Activated CD8-positive, alpha-beta T cell treated with anti-CD3 and anti-CD28 coated beads, Interleukin-2, amount 10 ng/mL, durations not matched to agents 7 days and 5 days (primary cell): ENCODE results near the gene MRPL37. TPM values are rescaled to one million over a fixed set of nuclear protein-coding genes. Genes with fewer than 3 reads are reported as not detected.

Experiments used
- ATAC-seq: fragments of 150-1000 bp; cut with Tn5 transposase; one replicate; pipeline ENCODE4 v1.10.0; 2021; ENCODE audit warnings: moderate library complexity
- CTCF ChIA-PET: fragments of 350-600 bp; sonication (Branson Sonifier 250); formaldehyde crosslinking; loops from one replicate; lab custom pipeline; 2021; ENCODE audit warnings: antibody characterized with exemption; lab: Charles Lee
- POLR2A ChIA-PET: fragments of 350-600 bp; sonication (Branson Sonifier 250); formaldehyde crosslinking; loops from one replicate; lab custom pipeline; 2021; ENCODE audit warnings: antibody characterized with exemption; lab: Charles Lee
- DNase-seq: peaks from one replicate; pipeline ENCODE4 v3.0.0-alpha.2; 2020
- H3K27ac Mint-ChIP-seq: one replicate; pipeline ENCODE4 v1.8.0; 2021; ENCODE audit warnings: mild to moderate bottlenecking, mixed read lengths
- H3K27me3 Mint-ChIP-seq: one replicate; pipeline ENCODE4 v1.8.0; 2021; ENCODE audit warnings: low read depth, mixed read lengths
- H3K36me3 Mint-ChIP-seq: one replicate; pipeline ENCODE4 v1.8.0; 2021; ENCODE audit warnings: low read depth, mixed read lengths
- H3K4me1 Mint-ChIP-seq: one replicate; pipeline ENCODE4 v1.8.0; 2021; ENCODE audit warnings: low read depth, mixed read lengths
- H3K4me3 Mint-ChIP-seq: one replicate; pipeline ENCODE4 v1.8.0; 2021; ENCODE audit warnings: mild to moderate bottlenecking, mixed read lengths
- H3K9me3 Mint-ChIP-seq: one replicate; pipeline ENCODE4 v1.8.0; 2022; ENCODE audit warnings: mixed read lengths; ENCODE audit not compliant: insufficient read depth
- total RNA-seq, 2 experiments: library from RNA; stranded (reverse); gene quantifications; one replicate each; pipeline ENCODE4 v1.2.3, GENCODE V29; 2021

The MRPL37 gene
- total RNA-seq, 2 experiments from 2014 or later, result 115 TPM

DNA sequence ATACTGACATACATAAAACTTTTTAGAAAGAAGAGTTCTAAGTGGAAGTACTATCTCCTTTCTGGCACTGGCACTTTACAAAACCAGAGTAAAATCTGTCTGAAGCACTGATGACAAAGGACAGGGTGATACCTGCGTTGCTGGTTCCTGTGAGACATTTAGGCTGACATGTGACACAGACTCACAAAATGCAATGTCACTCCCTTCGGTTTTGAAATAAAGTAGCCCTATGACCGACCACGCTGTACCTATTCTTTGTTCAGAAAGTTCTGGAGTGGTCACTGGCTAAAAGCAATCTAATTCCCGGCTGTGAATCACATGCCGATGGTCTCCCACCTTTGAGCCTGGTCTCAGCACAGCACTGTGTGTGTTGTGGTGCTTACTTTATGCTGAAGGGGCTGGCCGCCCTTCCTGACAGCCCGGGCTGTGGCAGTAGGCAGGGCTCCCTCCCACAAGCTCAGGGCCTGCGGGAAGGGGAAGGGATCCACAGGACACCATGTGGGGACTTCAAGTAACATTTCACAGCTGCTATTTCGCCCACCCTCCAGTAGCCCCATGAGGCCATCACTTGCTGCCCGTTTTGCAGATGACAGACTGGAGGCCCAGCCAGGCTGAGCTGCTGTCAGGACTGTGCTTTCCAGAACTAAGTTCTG, 48.0 kb downstream of the MRPL37 start:
- ChIA-PET POLR2A (no interaction called here), CTCF (no interaction called here)
- H3K27ac Mint-ChIP-seq, result no peak overlapping the region
- DNase-seq (no peak), ATAC-seq (no peak)
- H3K4me1 Mint-ChIP-seq, result peaks cover 16% of the 10 kb centered on the region
- no peaks in the 10 kb centered on the region for H3K9me3 Mint-ChIP-seq
- no peak overlapping the region for H3K4me3 Mint-ChIP-seq
- H3K36me3 Mint-ChIP-seq, result peaks cover 25% of the 10 kb centered on the region
- no peaks in the 10 kb centered on the region for H3K27me3 Mint-ChIP-seq

DNA sequence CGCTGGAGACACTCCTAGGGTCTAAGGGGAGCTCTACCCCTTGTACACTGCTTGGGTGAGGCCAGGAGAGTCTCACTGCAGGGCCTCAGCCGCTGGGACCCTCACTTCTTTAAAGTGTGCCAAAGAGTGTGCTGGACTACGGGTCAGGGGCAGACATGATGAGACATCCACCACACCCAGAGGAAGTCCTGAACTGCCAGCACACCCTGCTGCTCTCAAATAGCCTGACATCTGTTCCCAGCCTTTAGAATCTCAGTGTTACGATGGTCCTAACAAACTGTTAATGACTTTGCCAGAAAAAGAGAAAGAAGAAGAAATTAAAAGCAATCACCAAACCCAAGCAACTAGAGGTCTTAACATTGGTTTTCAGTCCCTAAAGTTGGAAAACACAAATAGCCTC, 49.0 kb downstream of the MRPL37 start:
- no peaks in the 10 kb centered on the region for H3K9me3 Mint-ChIP-seq
- H3K4me1 Mint-ChIP-seq, result peaks cover 17% of the 10 kb centered on the region
- ATAC-seq, result no peak
- no peak overlapping the region for H3K4me3 Mint-ChIP-seq
- H3K27me3 Mint-ChIP-seq, result no peaks in the 10 kb centered on the region
- CTCF ChIA-PET, result no interaction called here
- POLR2A ChIA-PET, result no interaction called here
- no peak for DNase-seq
- H3K36me3 Mint-ChIP-seq, result peaks cover 23% of the 10 kb centered on the region
- peak overlapping the region; percentile 2 for H3K27ac Mint-ChIP-seq

DNA sequence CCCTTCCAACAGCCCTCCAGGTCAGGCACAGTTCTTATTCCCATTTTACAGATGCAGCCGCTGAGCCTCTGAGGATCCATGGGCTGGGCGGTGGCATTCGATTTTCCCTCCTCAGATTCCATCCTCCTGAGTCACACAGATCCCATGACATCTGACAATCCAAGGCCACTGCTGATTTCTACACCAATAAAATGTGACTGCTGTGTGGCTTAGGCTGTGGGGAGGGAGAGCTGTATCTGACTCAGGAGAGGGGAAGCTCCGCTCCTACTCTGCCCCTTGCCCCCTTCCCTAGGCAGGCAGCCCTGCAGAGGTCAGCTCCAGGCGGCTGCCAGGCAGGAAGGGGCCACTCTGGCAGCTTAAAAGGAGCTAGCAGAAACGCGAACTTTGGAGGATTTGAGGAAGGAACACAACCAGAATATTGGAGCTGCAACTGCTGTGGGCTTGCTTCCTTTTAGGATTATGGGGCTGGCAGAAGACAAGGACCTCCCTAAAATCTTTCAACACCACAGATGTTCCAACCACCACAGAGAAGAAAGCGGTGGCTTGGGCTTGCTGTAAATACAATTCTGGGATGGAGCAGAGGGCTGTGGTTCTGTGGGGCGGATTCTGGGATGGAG, 50.0 kb downstream of the MRPL37 start:
- ATAC-seq, result no peak
- H3K36me3 Mint-ChIP-seq, result peaks cover 19% of the 10 kb centered on the region
- CTCF ChIA-PET, result no interaction called here
- H3K27ac Mint-ChIP-seq, result peak overlapping the region; percentile 69
- no peaks in the 10 kb centered on the region for H3K27me3 Mint-ChIP-seq
- DNase-seq, result no peak
- no peak overlapping the region for H3K4me3 Mint-ChIP-seq
- H3K9me3 Mint-ChIP-seq, result no peaks in the 10 kb centered on the region
- H3K4me1 Mint-ChIP-seq, result peaks cover 21% of the 10 kb centered on the region
- POLR2A ChIA-PET, result no interaction called here

DNA sequence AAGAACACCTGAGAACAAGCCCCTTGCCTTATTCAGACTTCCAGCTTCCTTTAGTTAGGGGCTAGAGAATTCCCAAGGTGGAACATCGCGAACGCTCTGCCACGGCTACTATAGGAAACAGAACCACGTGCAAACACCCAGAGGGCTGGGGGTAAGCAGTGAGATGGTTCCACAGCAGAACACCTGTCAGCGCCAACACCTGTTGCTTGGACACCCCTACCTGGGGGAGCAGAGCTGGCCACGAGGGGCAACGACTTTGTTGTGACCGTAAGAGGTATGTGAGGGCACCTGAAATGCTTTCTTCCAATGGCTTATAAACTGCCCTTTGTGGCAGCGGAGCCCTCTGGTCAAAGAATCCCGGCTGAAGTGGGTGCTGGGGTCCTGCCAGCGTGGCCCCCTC, 50.7 kb downstream of the MRPL37 start:
- H3K4me3 Mint-ChIP-seq, result no peak overlapping the region
- no peaks in the 10 kb centered on the region for H3K9me3 Mint-ChIP-seq
- H3K27ac Mint-ChIP-seq, result no peak overlapping the region
- H3K4me1 Mint-ChIP-seq, result peaks cover 21% of the 10 kb centered on the region
- ChIA-PET POLR2A (no interaction called here), CTCF (no interaction called here)
- DNase-seq, result no peak
- ATAC-seq, result no peak
- peaks cover 19% of the 10 kb centered on the region for H3K36me3 Mint-ChIP-seq
- no peaks in the 10 kb centered on the region for H3K27me3 Mint-ChIP-seq

DNA sequence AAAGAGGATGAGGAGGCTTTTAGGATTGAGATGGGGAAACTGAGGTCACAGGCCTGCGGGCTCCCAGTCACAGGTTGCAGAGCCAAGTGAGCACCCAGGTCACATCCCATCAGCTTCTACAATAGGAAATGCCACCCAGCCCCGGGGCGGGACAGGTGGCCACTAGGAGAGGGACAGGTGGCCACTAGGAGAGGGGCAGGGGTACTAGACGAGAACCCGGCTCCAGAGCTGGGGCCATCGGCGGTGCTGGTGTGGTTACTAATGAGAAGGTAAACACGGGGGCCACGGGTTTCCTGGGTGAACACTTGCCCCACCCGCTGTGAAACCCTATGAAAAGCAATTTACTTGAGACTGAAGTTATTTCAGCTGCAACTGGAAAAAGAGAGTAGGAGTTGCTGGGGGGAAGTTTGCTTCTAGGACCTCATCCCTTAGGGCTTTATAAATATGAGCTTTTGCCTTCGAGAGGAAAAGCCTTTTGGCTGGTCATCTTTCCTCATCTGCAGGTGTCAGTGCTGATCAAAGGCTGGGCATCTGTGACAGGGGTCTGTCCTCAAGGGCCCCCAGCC, 52.5 kb downstream of the MRPL37 start:
- no peaks in the 10 kb centered on the region for H3K9me3 Mint-ChIP-seq
- H3K4me1 Mint-ChIP-seq, result peaks cover 23% of the 10 kb centered on the region
- no peak for DNase-seq
- H3K27ac Mint-ChIP-seq, result peak overlapping the region; percentile 71
- peaks cover 22% of the 10 kb centered on the region for H3K36me3 Mint-ChIP-seq
- ATAC-seq, result no peak
- no peaks in the 10 kb centered on the region for H3K27me3 Mint-ChIP-seq
- H3K4me3 Mint-ChIP-seq, result no peak overlapping the region
- ChIA-PET CTCF (no interaction called here), POLR2A (no interaction called here)

DNA sequence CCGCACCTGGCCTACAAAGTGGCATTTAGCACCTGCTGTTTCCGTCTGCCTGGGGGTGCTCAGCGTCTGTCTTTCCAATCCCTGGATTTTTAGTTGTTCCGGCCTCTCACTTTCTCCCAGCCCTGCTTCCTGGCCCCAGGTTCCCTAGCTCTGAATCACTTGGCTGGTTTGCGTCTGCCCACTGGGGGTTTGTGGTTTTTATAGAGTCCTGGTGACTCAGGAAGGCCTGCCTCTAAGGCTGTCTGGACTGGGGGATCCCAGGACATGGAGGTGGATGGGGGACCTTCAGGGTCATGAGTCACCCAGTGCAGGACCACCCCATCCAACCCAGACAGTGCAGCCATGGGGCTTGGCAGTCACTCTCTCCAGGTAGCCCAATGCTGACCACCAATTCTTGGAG, 53.5 kb downstream of the MRPL37 start:
- DNase-seq (no peak), ATAC-seq (no peak)
- Mint-ChIP-seq H3K27ac (peak overlapping the region; percentile 8), H3K9me3 (no peaks in the 10 kb centered on the region), H3K4me3 (no peak overlapping the region), H3K4me1 (peaks cover 23% of the 10 kb centered on the region), H3K36me3 (peaks cover 24% of the 10 kb centered on the region), H3K27me3 (no peaks in the 10 kb centered on the region)
- ChIA-PET CTCF (no interaction called here), POLR2A (no interaction called here)

DNA sequence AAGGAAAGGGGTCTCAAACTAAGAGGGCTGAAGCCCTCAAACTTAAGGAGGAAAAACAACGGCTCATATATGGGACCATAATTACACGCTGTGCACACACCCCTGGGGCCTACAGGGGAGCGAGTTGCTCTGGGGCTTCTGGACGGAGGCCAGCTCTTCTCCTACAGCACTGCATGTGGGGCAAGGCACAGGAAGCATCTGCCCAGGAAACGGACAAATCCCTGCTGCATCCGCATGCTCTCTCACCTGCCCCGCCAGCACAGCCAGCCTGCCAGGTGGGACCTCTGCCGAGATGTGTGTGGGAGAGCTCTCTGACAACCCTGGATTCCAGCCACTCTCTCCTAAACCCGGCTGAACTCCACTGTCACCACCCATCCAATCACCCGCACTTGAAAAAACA, 54.1 kb downstream of the MRPL37 start:
- no peak for ATAC-seq
- H3K27ac Mint-ChIP-seq, result no peak overlapping the region
- H3K4me1 Mint-ChIP-seq, result peaks cover 23% of the 10 kb centered on the region
- peaks cover 21% of the 10 kb centered on the region for H3K36me3 Mint-ChIP-seq
- POLR2A ChIA-PET, result no interaction called here
- no peaks in the 10 kb centered on the region for H3K9me3 Mint-ChIP-seq
- no peaks in the 10 kb centered on the region for H3K27me3 Mint-ChIP-seq
- CTCF ChIA-PET, result no interaction called here
- H3K4me3 Mint-ChIP-seq, result no peak overlapping the region
- no peak for DNase-seq

DNA sequence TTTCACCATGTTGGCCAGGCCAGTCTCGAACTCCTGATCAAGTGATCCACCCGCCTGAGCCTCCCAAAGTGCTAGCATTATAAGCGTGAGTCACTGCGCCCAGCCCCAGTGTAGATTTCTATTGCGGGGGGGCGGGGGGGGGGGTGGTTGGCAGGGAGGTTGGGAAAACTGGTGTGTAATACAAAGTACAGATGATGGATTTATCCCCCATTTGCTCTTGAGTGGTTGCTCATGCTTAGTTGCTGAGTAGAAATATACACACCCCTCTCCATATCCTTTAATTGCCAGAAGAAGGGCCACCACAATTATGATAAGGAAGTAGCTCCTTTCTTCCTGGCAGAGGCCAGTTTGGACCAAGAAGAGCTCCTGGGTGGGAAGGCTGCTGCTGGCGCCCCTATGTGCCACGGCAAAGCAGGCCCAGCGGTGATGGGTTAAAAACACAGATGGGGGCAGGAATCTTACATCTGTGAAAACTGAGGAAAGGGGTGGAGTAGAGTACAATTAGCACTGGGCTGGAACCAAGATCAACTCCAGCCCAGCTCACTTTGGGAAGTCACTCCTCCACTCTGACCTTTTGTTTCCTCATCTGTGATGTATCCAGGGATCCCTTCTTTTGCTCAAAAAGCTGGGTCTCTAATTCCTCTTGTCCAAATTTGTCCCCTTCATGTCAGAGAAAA, 55.2 kb downstream of the MRPL37 start:
- ChIA-PET CTCF (interaction anchor here (0.8 kb wide), 1 partner anchor 13 kb away, joined by 3 read pairs; no protein-coding TSS in a partner anchor), POLR2A (no interaction called here)
- H3K27ac Mint-ChIP-seq, result no peak overlapping the region
- no peak overlapping the region for H3K4me3 Mint-ChIP-seq
- DNase-seq (no peak), ATAC-seq (no peak)
- H3K36me3 Mint-ChIP-seq, result peaks cover 16% of the 10 kb centered on the region
- H3K4me1 Mint-ChIP-seq, result peaks cover 18% of the 10 kb centered on the region
- H3K9me3 Mint-ChIP-seq, result no peaks in the 10 kb centered on the region
- H3K27me3 Mint-ChIP-seq, result no peaks in the 10 kb centered on the region

DNA sequence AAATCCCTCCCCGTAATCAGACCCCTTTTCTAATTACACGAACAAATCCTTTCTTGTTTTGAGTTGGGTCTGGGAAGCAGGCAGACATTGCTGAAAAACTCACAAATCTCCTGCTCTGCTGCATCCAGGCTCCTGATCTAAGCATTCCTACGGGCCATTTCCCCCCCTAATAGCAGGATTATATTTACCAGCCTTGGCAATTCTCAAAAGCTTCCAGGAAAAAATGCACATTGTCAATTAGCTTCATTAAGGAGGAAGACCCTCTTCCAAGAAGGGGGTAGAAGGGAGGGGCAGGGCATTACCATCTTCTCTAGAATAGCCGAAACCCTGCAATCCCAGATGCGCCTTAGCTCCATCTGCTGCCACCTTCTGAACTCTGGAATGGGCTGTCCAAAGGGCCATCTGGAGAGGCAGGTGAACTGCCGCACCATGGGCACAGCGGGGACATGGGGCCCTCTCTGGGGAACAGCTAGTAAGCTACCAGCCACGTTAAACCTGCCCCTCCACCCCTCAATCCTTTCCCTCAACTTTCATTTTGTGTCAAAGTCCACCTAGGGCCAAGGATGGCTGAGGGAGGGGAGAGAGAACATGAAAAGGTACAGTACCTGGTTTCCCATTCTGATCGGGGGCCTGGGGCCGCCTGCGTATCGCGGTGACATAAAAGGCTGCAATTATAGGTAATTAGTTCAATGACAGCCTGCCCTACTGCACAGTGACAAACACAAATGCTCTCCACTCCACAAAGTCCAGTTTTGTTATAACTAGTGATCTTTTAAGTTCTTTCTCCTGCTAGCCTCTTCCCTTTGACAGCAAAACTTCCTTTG, 56.8 kb downstream of the MRPL37 start:
- Mint-ChIP-seq H3K4me1 (peaks cover 17% of the 10 kb centered on the region), H3K36me3 (peaks cover 14% of the 10 kb centered on the region), H3K9me3 (no peaks in the 10 kb centered on the region), H3K4me3 (no peak overlapping the region), H3K27ac (peak overlapping the region; percentile 27), H3K27me3 (no peaks in the 10 kb centered on the region)
- DNase-seq (no peak), ATAC-seq (no peak)
- POLR2A ChIA-PET, result no interaction called here
- CTCF ChIA-PET, result no interaction called here

DNA sequence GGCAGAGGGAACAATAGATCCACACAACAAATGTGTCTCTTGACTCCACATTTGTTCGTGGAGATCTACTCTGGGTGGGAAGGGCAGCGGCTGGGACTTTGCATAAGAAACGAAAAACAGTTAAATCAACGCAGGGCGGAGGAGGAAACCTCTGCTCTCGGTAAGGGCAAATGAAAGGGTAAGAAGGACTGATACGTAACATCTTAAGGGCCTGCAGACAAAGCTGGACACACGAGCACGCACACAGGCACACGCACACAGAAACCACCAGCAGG, 57.3 kb downstream of the MRPL37 start:
- Mint-ChIP-seq H3K4me3 (no peak overlapping the region), H3K4me1 (peaks cover 15% of the 10 kb centered on the region), H3K27ac (peak overlapping the region; percentile 27), H3K9me3 (no peaks in the 10 kb centered on the region), H3K27me3 (no peaks in the 10 kb centered on the region), H3K36me3 (peaks cover 14% of the 10 kb centered on the region)
- POLR2A ChIA-PET, result no interaction called here
- DNase-seq (no peak), ATAC-seq (no peak)
- CTCF ChIA-PET, result no interaction called here

DNA sequence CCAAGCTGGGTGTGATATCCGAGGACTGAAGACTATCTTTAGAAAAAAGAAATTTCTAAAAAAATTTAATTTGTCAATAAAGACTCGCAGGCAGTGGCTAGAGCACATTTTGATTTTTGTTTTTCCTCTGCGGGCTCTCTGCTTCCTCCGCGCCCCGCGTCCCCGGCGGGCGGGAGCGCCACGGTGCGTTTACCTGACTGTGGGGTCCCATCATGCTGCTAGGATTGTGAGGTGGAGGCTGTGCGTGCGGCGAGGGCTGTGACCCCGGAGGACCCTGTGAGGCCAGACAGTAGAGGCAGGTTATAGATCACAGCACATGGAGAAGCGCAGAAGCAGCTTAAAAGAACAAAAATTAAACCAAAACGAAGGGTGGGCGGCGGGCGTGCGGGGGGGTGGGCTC, 57.9 kb downstream of the MRPL37 start:
- ChIA-PET CTCF (no interaction called here), POLR2A (no interaction called here)
- H3K36me3 Mint-ChIP-seq, result peaks cover 9% of the 10 kb centered on the region
- ATAC-seq (no peak), DNase-seq (no peak)
- H3K27ac Mint-ChIP-seq, result no peak overlapping the region
- no peaks in the 10 kb centered on the region for H3K9me3 Mint-ChIP-seq
- peaks cover 10% of the 10 kb centered on the region for H3K4me1 Mint-ChIP-seq
- no peak overlapping the region for H3K4me3 Mint-ChIP-seq
- H3K27me3 Mint-ChIP-seq, result no peaks in the 10 kb centered on the region
